GM06990 (cell line): Measurements from ENCODE around the gene FBXO40.

Experiments
- DNase-seq: peaks from one replicate; pipeline ENCODE4 v3.0.0-alpha.2; 2011; ENCODE audit not compliant: insufficient read length; ENCODE audit errors: extremely low read depth
- H3K27me3 ChIP-seq: replicated peaks from 2 replicates; pipeline ENCODE4 v1.6.0; 2011; ENCODE audit warnings: low read length; ENCODE audit not compliant: control insufficient read depth, insufficient read depth
- H3K36me3 ChIP-seq: 2 replicates; pipeline ENCODE4 v1.5.1; 2011; ENCODE audit warnings: low read length; ENCODE audit not compliant: control insufficient read depth, insufficient read depth
- H3K4me3 ChIP-seq: replicated peaks from 2 replicates; pipeline ENCODE4 v1.5.1; 2011; ENCODE audit warnings: low read depth, mild to moderate bottlenecking, control low read depth, low read length
- CTCF ChIP-seq: IDR thresholded peaks from 2 replicates; pipeline ENCODE4 v1.5.1; 2011; ENCODE audit warnings: low read length, control low read depth, mild to moderate bottlenecking, inconsistent platforms; ENCODE audit not compliant: insufficient read depth, poor library complexity, severe bottlenecking

The FBXO40 gene

GRCh38 chr3:121630355-121630754 is 37.2 kb downstream of the FBXO40 start:
- Histone ChIP-seq H3K36me3 (peaks cover 29% of the 10 kb centered on the region), H3K4me3 (no peak overlapping the region), H3K27me3 (no peaks in the 10 kb centered on the region)
- DNase-seq, result no peak
- TF ChIP-seq CTCF, result no peak

- H3K36me3 ChIP-seq, result peaks cover 35% of the 10 kb centered on the region
- no peak overlapping the region for H3K4me3 ChIP-seq
- no peak for TF ChIP-seq CTCF
- no peaks in the 10 kb centered on the region for H3K27me3 ChIP-seq
- DNase-seq, result no peak
Measured at GRCh38 chr3:121637922-121638321, 44.7 kb downstream of the FBXO40 start.

GRCh38 chr3:121641127-121641526 is 47.9 kb downstream of the FBXO40 start:
- peaks cover 26% of the 10 kb centered on the region for H3K36me3 ChIP-seq
- DNase-seq, result no peak
- no peak overlapping the region for H3K4me3 ChIP-seq
- TF ChIP-seq CTCF, result no peak
- H3K27me3 ChIP-seq, result no peaks in the 10 kb centered on the region

- H3K36me3 ChIP-seq, result peaks cover 18% of the 10 kb centered on the region
- no peak for TF ChIP-seq CTCF
- H3K4me3 ChIP-seq, result no peak overlapping the region
- no peak for DNase-seq
- no peaks in the 10 kb centered on the region for H3K27me3 ChIP-seq
Measured at GRCh38 chr3:121642601-121643314, 49.6 kb downstream of the FBXO40 start.

GRCh38 chr3:121645054-121645453 is 51.9 kb downstream of the FBXO40 start:
- no peak for DNase-seq
- peaks cover 16% of the 10 kb centered on the region for H3K36me3 ChIP-seq
- no peak overlapping the region for H3K4me3 ChIP-seq
- TF ChIP-seq CTCF, result no peak
- no peaks in the 10 kb centered on the region for H3K27me3 ChIP-seq
